Measurements from ENCODE around the gene ATCAY.

Gene ATCAY

GRCh38 chr19:3837922-3838321 is 42.6 kb upstream of the ATCAY start:
- Histone ChIP-seq H3K4me3 (ENCODE audit: low read length) (no peak overlapping the region), H3K79me2 (ENCODE audit: low read length) (no peaks in the 10 kb centered on the region), H3K4me2 (ENCODE audit: low read length) (no peak overlapping the region), H3K9me3 (ENCODE audit: insufficient read depth, low read length) (peaks cover 7% of the 10 kb centered on the region; the same call in 1 of the 2 replicates), H2AFZ (ENCODE audit: low read depth, low read length) (no peak overlapping the region), H3K4me1 (ENCODE audit: low read length) (no peaks in the 10 kb centered on the region), H3K27ac (ENCODE audit: low read length) (no peak overlapping the region), H3K36me3 (replicated peaks; ENCODE audit: low read depth, low read length) (no peaks in the 10 kb centered on the region), H3K27me3 (ENCODE audit: low read depth, low read length) (no peaks in the 10 kb centered on the region; the same call in 1 of the 2 replicates), H4K20me1 (ENCODE audit: insufficient read depth, low read length) (no peaks in the 10 kb centered on the region), H3K9ac (ENCODE audit: low read length) (no peak overlapping the region)
- no peak for TF ChIP-seq EZH2phosphoT487 (IDR thresholded peaks at IDR 0.05; ENCODE audit: low read depth)
- TF ChIP-seq, protein P1, sequence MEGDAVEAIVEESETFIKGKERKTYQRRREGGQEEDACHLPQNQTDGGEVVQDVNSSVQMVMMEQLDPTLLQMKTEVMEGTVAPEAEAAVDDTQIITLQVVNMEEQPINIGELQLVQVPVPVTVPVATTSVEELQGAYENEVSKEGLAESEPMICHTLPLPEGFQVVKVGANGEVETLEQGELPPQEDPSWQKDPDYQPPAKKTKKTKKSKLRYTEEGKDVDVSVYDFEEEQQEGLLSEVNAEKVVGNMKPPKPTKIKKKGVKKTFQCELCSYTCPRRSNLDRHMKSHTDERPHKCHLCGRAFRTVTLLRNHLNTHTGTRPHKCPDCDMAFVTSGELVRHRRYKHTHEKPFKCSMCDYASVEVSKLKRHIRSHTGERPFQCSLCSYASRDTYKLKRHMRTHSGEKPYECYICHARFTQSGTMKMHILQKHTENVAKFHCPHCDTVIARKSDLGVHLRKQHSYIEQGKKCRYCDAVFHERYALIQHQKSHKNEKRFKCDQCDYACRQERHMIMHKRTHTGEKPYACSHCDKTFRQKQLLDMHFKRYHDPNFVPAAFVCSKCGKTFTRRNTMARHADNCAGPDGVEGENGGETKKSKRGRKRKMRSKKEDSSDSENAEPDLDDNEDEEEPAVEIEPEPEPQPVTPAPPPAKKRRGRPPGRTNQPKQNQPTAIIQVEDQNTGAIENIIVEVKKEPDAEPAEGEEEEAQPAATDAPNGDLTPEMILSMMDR (IDR thresholded peaks at IDR 0.05; ENCODE audit: low read depth, low read length), result no peak

DNA sequence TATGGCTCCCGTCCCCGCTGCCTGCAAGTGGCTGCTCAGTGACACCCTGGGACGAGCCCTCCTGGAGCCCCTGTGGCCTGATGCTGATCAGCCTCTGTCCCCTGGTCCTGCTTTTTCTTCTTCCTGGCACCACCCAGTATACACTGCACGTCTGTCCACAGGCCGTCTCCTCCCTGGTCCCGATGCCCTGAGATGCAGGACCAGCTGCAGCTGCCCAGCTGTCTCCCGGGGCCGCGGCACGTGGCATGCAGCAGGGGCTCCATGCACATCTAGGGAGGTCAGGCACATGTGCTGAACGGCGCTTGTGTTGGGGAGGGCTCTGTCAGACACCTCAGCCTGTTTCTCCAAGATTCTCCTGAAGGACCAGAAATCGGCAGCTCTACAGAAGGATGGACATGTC is 41.8 kb upstream of the ATCAY start:
- peaks cover 7% of the 10 kb centered on the region; the same call in 1 of the 2 replicates for H3K9me3 ChIP-seq (ENCODE audit: insufficient read depth, low read length)

GRCh38 chr19:3839941-3840340 is 40.5 kb upstream of the ATCAY start:
- H3K4me3 ChIP-seq (ENCODE audit: low read length), result no peak overlapping the region
- H3K4me1 ChIP-seq (ENCODE audit: low read length), result no peaks in the 10 kb centered on the region
- no peak overlapping the region for H3K9ac ChIP-seq (ENCODE audit: low read length)
- H3K27ac ChIP-seq (ENCODE audit: low read length), result no peak overlapping the region
- no peaks in the 10 kb centered on the region for H3K79me2 ChIP-seq (ENCODE audit: low read length)
- H3K4me2 ChIP-seq (ENCODE audit: low read length), result no peak overlapping the region
- H3K9me3 ChIP-seq (ENCODE audit: insufficient read depth, low read length), result peaks cover 7% of the 10 kb centered on the region; the same call in 1 of the 2 replicates
- H2AFZ ChIP-seq (ENCODE audit: low read depth, low read length), result no peak overlapping the region
- no peak for TF ChIP-seq EZH2phosphoT487 (IDR thresholded peaks at IDR 0.05; ENCODE audit: low read depth)
- TF ChIP-seq, protein P1 (IDR thresholded peaks at IDR 0.05; ENCODE audit: low read depth, low read length), result no peak
- no peaks in the 10 kb centered on the region for H3K36me3 ChIP-seq (replicated peaks; ENCODE audit: low read depth, low read length)
- no peaks in the 10 kb centered on the region for H4K20me1 ChIP-seq (ENCODE audit: insufficient read depth, low read length)
- H3K27me3 ChIP-seq (ENCODE audit: low read depth, low read length), result no peaks in the 10 kb centered on the region; the same call in 1 of the 2 replicates

More for the DNA sequence above, 41.8 kb upstream of the ATCAY start:
- Histone ChIP-seq H4K20me1 (ENCODE audit: insufficient read depth, low read length) (no peaks in the 10 kb centered on the region), H3K27ac (ENCODE audit: low read length) (no peak overlapping the region), H3K36me3 (replicated peaks; ENCODE audit: low read depth, low read length) (no peaks in the 10 kb centered on the region), H3K9ac (ENCODE audit: low read length) (no peak overlapping the region), H3K4me1 (ENCODE audit: low read length) (no peaks in the 10 kb centered on the region), H3K4me2 (ENCODE audit: low read length) (no peak overlapping the region), H3K4me3 (ENCODE audit: low read length) (no peak overlapping the region), H3K79me2 (ENCODE audit: low read length) (no peaks in the 10 kb centered on the region), H3K27me3 (ENCODE audit: low read depth, low read length) (no peaks in the 10 kb centered on the region; the same call in 1 of the 2 replicates), H2AFZ (ENCODE audit: low read depth, low read length) (no peak overlapping the region)
- TF ChIP-seq EZH2phosphoT487 (IDR thresholded peaks at IDR 0.05; ENCODE audit: low read depth), result no peak
- TF ChIP-seq, protein P1 (IDR thresholded peaks at IDR 0.05; ENCODE audit: low read depth, low read length), result no peak

DNA sequence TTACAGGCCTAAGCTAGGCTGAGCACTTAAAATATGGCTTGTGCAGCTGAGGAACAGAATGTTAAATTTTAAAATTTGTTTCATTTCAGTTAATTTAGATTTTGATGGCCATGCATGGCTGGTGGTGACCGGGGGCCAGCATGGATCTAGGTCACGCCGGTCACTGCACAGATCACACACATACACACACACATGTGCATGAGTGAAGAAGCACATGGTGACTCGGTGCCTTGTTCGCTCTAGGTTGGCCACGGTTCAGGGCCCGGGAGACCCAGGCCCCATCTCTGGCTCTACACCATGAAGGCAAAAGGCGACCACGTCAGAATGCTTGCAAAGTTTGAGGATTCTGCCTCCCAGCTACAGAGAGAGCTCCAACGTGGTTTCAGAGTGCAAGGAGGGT is 39.7 kb upstream of the ATCAY start:
- no peak overlapping the region for H3K4me3 ChIP-seq (ENCODE audit: low read length)
- no peaks in the 10 kb centered on the region for H3K36me3 ChIP-seq (replicated peaks; ENCODE audit: low read depth, low read length)
- no peaks in the 10 kb centered on the region for H3K4me1 ChIP-seq (ENCODE audit: low read length)
- no peak overlapping the region for H3K27ac ChIP-seq (ENCODE audit: low read length)
- no peaks in the 10 kb centered on the region for H3K79me2 ChIP-seq (ENCODE audit: low read length)
- H3K27me3 ChIP-seq (ENCODE audit: low read depth, low read length), result no peaks in the 10 kb centered on the region; the same call in 1 of the 2 replicates
- no peak overlapping the region for H3K9ac ChIP-seq (ENCODE audit: low read length)
- no peak overlapping the region for H2AFZ ChIP-seq (ENCODE audit: low read depth, low read length)
- TF ChIP-seq, protein P1 (IDR thresholded peaks at IDR 0.05; ENCODE audit: low read depth, low read length), result no peak
- TF ChIP-seq EZH2phosphoT487 (IDR thresholded peaks at IDR 0.05; ENCODE audit: low read depth), result no peak
- H4K20me1 ChIP-seq (ENCODE audit: insufficient read depth, low read length), result no peaks in the 10 kb centered on the region
- H3K9me3 ChIP-seq (ENCODE audit: insufficient read depth, low read length), result peaks cover 7% of the 10 kb centered on the region; the same call in 1 of the 2 replicates
- H3K4me2 ChIP-seq (ENCODE audit: low read length), result no peak overlapping the region

All from OCI-LY3 (cell line).